OCI-LY3 (cell line): ENCODE data around the gene NFIC.
"Not testable (repeated sequence)": the region's sequence is repeated elsewhere in the genome, so short reads cannot be mapped to it uniquely, and the experiment has no call there.

Experiments
- H2AFZ ChIP-seq: fragments of 200-600, 300-600 bp; shearing (Covaris generic); 2 replicates; pipeline ENCODE4 v1.6.0; 2014; ENCODE audit warnings: antibody characterized with exemption, low read depth, low read length
- H3K27ac ChIP-seq: fragments of 200-600, 300-600 bp; sonication (generic); 2 replicates; pipeline ENCODE4 v1.5.1; 2014; ENCODE audit warnings: mild to moderate bottlenecking, low read length, moderate library complexity, mixed read lengths
- H3K27me3 ChIP-seq: fragments of 200-600, 300-600 bp; sonication (generic); 2 replicates; pipeline ENCODE4 v1.6.1; 2014; ENCODE audit warnings: low read depth, low read length, mixed read lengths
- H3K36me3 ChIP-seq: fragments of 200-600, 300-600 bp; sonication (generic); replicated peaks from 2 replicates; pipeline ENCODE3; 2014; ENCODE audit warnings: low read depth, low read length, mixed read lengths
- H3K4me1 ChIP-seq: fragments of 300-600, 200-600 bp; sonication (generic); 2 replicates; pipeline ENCODE4 v1.6.1; 2014; ENCODE audit warnings: low read length, mixed read lengths
- H3K4me2 ChIP-seq: fragments of 200-600, 300-600 bp; sonication (generic); 2 replicates; pipeline ENCODE4 v1.6.1; 2014; ENCODE audit warnings: low read length, mixed read lengths
- H3K4me3 ChIP-seq: fragments of 300-600, 200-600 bp; sonication (generic); 2 replicates; pipeline ENCODE4 v1.5.1; 2014; ENCODE audit warnings: antibody characterized with exemption, mild to moderate bottlenecking, low read length, moderate library complexity
- H3K79me2 ChIP-seq: fragments of 300-600, 200-600 bp; shearing (Covaris generic); 2 replicates; pipeline ENCODE4 v1.6.1; 2014; ENCODE audit warnings: mild to moderate bottlenecking, low read length, mixed read lengths
- H3K9ac ChIP-seq: fragments of 300-600, 200-600 bp; shearing (Covaris generic); 2 replicates; pipeline ENCODE4 v1.6.0; 2014; ENCODE audit warnings: mild to moderate bottlenecking, low read length, moderate library complexity
- H3K9me3 ChIP-seq: fragments of 200-600, 300-600 bp; shearing (Covaris generic); 2 replicates; pipeline ENCODE4 v1.6.1; 2014; ENCODE audit warnings: low read length, mixed read lengths; ENCODE audit not compliant: insufficient read depth
- H4K20me1 ChIP-seq: fragments of 200-600, 300-600 bp; sonication (generic); 2 replicates; pipeline ENCODE4 v1.6.1; 2016; ENCODE audit warnings: low read length, mixed read lengths; ENCODE audit not compliant: insufficient read depth
- EZH2phosphoT487 ChIP-seq: fragments of 200-600 bp; shearing (Covaris generic); IDR thresholded peaks from 2 replicates; pipeline ENCODE4 v1.6.1; 2018; ENCODE audit warnings: antibody characterized with exemption, mixed run types, low read depth
- TF ChIP-seq, protein P1 (sequence below): fragments of 200-600, 300-600 bp; sonication (generic); IDR thresholded peaks from 2 replicates; pipeline ENCODE4 v1.5.1; 2014; ENCODE audit warnings: antibody characterized with exemption, low read length, low read depth

Gene NFIC

DNA sequence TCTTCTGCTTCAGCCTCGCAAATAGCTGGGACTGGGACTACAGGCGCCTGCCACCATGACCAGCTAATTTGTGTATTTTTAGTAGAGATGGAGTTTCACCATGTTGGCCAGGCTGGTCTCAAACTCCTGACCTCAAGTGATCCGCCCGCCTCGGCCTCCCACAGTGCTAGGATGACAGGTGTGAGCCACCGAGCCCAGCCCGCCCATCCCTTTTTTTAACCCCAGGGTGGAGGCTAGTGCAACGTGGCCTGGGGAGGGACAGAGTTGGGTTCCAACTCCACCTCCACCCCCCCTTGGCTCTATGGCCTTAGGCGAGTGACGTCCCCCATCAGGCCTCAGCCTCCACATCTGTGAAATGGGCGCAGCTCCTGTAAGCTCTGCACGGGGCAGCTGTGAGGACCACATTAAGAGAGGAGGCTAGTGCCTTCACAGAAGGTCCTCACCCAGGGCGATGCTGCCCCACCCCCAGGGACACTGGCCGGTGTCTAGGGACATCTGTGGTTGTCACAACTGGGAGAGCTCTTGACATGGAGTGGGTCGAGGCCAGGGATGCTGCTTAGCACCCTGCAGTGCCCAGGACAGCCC lies 76.2 kb downstream of the NFIC start:
- Histone ChIP-seq H3K9ac (no peak overlapping the region), H3K27me3 (no peaks in the 10 kb centered on the region), H3K4me1 (no peaks in the 10 kb centered on the region), H3K4me2 (no peak overlapping the region), H3K79me2 (peaks cover 13% of the 10 kb centered on the region; the same call in 1 of the 2 replicates), H3K9me3 (no peaks in the 10 kb centered on the region), H3K4me3 (no peak overlapping the region), H3K36me3 (peaks cover 45% of the 10 kb centered on the region), H3K27ac (no peak overlapping the region), H4K20me1 (peaks cover 18% of the 10 kb centered on the region; the same call in 1 of the 2 replicates), H2AFZ (no peak overlapping the region)
- TF ChIP-seq, protein P1, sequence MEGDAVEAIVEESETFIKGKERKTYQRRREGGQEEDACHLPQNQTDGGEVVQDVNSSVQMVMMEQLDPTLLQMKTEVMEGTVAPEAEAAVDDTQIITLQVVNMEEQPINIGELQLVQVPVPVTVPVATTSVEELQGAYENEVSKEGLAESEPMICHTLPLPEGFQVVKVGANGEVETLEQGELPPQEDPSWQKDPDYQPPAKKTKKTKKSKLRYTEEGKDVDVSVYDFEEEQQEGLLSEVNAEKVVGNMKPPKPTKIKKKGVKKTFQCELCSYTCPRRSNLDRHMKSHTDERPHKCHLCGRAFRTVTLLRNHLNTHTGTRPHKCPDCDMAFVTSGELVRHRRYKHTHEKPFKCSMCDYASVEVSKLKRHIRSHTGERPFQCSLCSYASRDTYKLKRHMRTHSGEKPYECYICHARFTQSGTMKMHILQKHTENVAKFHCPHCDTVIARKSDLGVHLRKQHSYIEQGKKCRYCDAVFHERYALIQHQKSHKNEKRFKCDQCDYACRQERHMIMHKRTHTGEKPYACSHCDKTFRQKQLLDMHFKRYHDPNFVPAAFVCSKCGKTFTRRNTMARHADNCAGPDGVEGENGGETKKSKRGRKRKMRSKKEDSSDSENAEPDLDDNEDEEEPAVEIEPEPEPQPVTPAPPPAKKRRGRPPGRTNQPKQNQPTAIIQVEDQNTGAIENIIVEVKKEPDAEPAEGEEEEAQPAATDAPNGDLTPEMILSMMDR, result no peak
- no peak for TF ChIP-seq EZH2phosphoT487

GRCh38 chr19:3443840-3444694 lies 77.7 kb downstream of the NFIC start:
- Histone ChIP-seq H4K20me1 (peaks cover 18% of the 10 kb centered on the region; the same call in 1 of the 2 replicates), H3K4me3 (no peak overlapping the region), H3K36me3 (peaks cover 42% of the 10 kb centered on the region), H3K27ac (no peak overlapping the region), H2AFZ (no peak overlapping the region), H3K27me3 (no peaks in the 10 kb centered on the region), H3K9ac (no peak overlapping the region), H3K4me1 (no peaks in the 10 kb centered on the region), H3K4me2 (no peak overlapping the region), H3K9me3 (no peaks in the 10 kb centered on the region), H3K79me2 (peaks cover 13% of the 10 kb centered on the region; the same call in 1 of the 2 replicates)
- TF ChIP-seq EZH2phosphoT487, result no peak
- TF ChIP-seq, protein P1, result no peak

- Histone ChIP-seq H3K9ac (no peak overlapping the region), H3K27me3 (no peaks in the 10 kb centered on the region), H4K20me1 (peaks cover 18% of the 10 kb centered on the region; the same call in 1 of the 2 replicates), H3K4me3 (no peak overlapping the region), H3K27ac (no peak overlapping the region), H3K79me2 (peaks cover 13% of the 10 kb centered on the region; the same call in 1 of the 2 replicates), H3K9me3 (no peaks in the 10 kb centered on the region), H3K4me2 (no peak overlapping the region), H3K36me3 (peaks cover 45% of the 10 kb centered on the region), H2AFZ (no peak overlapping the region), H3K4me1 (no peaks in the 10 kb centered on the region)
- TF ChIP-seq, protein P1, result no peak
- no peak for TF ChIP-seq EZH2phosphoT487
Observed at GRCh38 chr19:3444695-3445234, 78.4 kb downstream of the NFIC start.

GRCh38 chr19:3446657-3447056 lies 80.3 kb downstream of the NFIC start:
- H3K27me3 ChIP-seq, H3K4me1 ChIP-seq, H3K4me2 ChIP-seq, H3K27ac ChIP-seq, H3K9ac ChIP-seq, H3K4me3 ChIP-seq, H3K9me3 ChIP-seq, H3K79me2 ChIP-seq, H2AFZ ChIP-seq: not testable (repeated sequence)
- Histone ChIP-seq H3K36me3 (peaks cover 42% of the 10 kb centered on the region), H4K20me1 (peaks cover 16% of the 10 kb centered on the region; the same call in 1 of the 2 replicates)
